GM18526 (cell line): ENCODE data around the gene SCT.

Experiments
- POLR2A ChIP-seq: IDR thresholded peaks from 3 replicates; pipeline ENCODE4 v1.6.1; 2011; ENCODE audit not compliant: insufficient read length; ENCODE audit errors: extremely low read depth

SCT gene, protein sequence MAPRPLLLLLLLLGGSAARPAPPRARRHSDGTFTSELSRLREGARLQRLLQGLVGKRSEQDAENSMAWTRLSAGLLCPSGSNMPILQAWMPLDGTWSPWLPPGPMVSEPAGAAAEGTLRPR

DNA sequence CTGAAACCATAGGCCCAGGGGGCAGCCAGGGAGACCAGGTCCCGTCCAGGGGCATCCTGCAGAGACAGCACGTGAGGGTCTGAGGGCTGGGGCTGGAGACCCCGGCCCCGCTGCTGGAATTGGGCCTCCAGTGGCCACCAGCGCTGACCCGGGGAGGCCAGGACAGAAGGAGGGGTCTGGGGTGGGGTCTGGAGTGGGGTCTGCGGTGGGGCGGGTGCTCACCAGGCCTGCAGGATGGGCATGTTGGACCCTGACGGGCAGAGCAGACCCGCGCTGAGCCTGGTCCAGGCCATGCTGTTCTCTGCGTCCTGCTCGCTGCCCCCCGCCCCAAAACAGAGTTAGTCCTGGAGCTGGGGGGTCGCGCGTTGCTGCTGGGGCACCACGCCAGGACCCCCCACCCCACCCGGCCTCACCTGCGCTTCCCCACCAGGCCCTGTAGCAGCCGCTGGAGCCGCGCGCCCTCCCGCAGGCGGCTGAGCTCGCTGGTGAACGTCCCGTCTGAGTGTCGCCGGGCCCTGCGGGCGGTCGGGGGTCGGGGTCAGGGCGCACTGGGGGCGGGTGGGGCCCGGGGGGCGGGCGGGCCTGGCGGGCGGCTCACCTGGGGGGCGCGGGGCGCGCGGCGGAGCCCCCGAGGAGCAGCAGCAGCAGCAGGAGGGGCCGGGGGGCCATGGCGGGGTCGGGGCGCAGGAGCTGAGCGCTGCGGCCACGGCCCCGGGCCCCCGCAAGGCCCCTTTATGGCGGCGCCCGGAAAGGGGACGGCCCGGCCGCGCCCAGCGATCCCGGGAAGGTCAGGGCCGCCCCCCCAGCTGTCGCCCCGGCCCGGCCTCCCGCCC lies at the start of gene SCT:
Gene SCT (minus strand): TSS at position 707 of the 833 bp plus-strand sequence. CDS start 38 bp downstream, at position 669.
- no peak for TF ChIP-seq POLR2A

- TF ChIP-seq POLR2A, result no peak
These were observed 47.4 kb upstream of the SCT start for GRCh38 chr11:674406-674805.

- no peak for TF ChIP-seq POLR2A
These were observed 46.9 kb upstream of the SCT start for GRCh38 chr11:673866-674265.

- TF ChIP-seq POLR2A, result no peak
These were observed 38.8 kb upstream of the SCT start for GRCh38 chr11:665704-666281.

- TF ChIP-seq POLR2A, result no peak
These were observed 38.2 kb upstream of the SCT start for GRCh38 chr11:665062-665703.

GRCh38 chr11:662689-663274 lies 35.8 kb upstream of the SCT start:
- TF ChIP-seq POLR2A, result no peak

GRCh38 chr11:660681-661444 lies 33.9 kb upstream of the SCT start:
- no peak for TF ChIP-seq POLR2A

DNA sequence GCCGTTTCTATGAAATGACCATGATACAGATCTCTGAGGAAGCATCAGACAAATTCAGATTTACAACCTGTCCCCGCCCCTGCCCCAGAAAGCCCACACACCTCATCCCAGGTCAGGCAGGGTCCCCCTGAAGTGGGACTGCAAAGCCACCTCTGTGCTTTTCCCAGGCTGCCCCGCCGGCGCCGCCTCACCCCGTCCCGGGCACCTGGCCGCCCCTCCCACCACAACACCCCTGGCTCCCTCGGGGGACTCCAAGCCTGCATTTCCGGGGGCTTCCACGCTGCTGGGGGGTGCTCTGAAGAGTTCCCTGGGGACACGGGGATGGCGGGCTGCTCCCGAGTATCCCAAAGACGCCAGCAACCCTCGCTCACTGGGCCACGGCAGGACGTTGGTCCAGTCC lies 33.3 kb upstream of the SCT start:
- no peak for TF ChIP-seq POLR2A

DNA sequence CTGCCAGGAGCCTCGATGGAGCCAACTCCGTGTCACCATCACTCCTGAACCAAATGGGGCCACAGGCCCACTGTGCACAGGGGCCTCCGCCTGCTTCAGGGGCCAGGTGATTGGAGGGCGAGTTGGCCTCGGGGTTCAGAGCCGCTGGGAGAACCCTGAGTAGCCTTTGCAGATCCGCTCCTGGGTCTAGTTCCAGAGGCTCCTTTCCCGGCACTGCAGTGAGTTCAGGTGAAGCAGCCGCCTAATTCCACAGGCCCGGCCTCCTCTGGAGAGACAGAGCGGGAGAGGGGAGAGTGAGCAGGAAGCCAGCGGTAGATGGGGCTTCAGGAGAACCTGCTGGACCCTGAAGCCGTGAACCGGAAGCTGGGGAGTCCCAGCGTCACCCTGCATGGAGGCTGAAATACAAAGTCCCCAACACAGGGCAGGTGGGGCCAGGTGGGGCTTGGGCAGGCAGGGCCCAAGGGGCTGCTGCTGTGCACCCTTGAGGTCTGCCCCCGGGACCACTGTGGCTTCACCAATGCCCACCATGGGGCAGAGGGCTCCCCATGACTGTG lies 32.6 kb upstream of the SCT start:
- no peak for TF ChIP-seq POLR2A

- no peak for TF ChIP-seq POLR2A
These were observed 30.7 kb upstream of the SCT start for GRCh38 chr11:657691-658126.

- TF ChIP-seq POLR2A, result no peak
These were observed 29.9 kb upstream of the SCT start for GRCh38 chr11:656866-657265.

- no peak for TF ChIP-seq POLR2A
These were observed 29.4 kb upstream of the SCT start for GRCh38 chr11:656426-656825.

DNA sequence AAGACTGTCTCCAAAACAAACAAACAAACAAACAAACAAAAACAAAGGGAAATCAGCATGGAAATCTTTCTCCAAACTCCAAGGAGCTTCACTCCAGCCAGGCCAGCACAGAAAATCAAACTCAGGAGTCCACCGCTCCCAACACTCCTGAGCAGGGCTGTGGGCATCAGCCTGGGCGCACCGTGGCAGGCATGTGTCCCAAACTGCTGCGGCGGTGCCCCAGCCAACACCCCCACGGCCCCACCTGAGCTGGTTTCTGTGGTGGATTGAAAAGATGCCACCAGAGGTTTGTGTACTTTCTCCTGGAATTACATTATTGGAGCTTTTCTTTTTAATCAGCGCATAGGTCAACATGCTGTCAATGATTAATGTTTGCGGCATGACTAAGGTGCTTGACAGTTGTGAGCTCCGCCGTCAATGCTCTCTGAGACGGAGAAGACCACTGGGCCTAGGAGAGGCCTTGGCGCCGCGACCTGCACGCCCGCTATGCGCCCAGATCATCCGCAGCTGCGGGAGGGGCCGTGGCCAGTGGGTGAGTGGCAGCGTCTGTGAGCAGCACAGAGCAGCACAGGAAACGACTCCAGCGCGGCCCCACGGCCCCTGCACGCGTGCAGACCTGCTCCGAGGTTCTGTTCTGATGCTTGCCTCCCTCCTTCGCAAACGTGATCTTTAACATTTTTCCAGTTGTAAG lies 28.2 kb upstream of the SCT start:
- no peak for TF ChIP-seq POLR2A

GRCh38 chr11:653837-654236 lies 26.9 kb upstream of the SCT start:
- TF ChIP-seq POLR2A, result no peak
